Measurements from ENCODE around the gene KCNK13.

DNA sequence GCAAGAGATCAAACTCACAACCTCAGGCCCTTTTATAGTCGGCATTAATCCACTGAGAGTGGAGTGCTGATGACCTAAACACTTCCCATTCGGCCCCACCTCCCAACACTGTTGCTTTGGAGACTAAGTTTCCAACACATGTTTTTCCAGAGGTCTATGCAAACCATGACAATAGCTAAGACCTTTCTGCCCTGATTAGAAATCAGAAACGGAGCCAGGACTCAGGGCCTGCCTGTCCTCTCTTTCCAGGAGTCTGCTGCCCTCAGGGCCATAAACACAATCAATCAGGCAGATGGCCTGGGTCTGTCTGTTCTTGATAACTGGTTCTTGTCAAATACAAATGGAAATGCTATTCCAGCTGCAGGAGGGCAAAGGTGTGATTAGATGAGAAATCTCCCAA lies 97.4 kb downstream of the KCNK13 start:
- TF ChIP-seq FOXC1 (CRISPR knock-in tag; IDR thresholded peaks at IDR 0.05; ENCODE audit: borderline replicate concordance), result no peak
- TF ChIP-seq, protein P1, sequence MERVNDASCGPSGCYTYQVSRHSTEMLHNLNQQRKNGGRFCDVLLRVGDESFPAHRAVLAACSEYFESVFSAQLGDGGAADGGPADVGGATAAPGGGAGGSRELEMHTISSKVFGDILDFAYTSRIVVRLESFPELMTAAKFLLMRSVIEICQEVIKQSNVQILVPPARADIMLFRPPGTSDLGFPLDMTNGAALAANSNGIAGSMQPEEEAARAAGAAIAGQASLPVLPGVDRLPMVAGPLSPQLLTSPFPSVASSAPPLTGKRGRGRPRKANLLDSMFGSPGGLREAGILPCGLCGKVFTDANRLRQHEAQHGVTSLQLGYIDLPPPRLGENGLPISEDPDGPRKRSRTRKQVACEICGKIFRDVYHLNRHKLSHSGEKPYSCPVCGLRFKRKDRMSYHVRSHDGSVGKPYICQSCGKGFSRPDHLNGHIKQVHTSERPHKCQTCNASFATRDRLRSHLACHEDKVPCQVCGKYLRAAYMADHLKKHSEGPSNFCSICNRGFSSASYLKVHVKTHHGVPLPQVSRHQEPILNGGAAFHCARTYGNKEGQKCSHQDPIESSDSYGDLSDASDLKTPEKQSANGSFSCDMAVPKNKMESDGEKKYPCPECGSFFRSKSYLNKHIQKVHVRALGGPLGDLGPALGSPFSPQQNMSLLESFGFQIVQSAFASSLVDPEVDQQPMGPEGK (CRISPR knock-in tag; IDR thresholded peaks at IDR 0.05), result no peak

All from HepG2 (cell line).